GM23248 (cell line): ENCODE results near the gene TAL2. TPM values are rescaled to one million over a fixed set of nuclear protein-coding genes. Genes with fewer than 3 reads are reported as not detected.

Source experiments
- DNase-seq: peaks from one replicate; pipeline ENCODE4 v3.0.0-alpha.2; 2015
- H2AFZ ChIP-seq: fragments of 200-600 bp; sonication (generic); 2 replicates; pipeline ENCODE4 v1.6.1; 2016; ENCODE audit warnings: antibody characterized with exemption
- H3F3A ChIP-seq: fragments of 200-600 bp; sonication (generic); 2 replicates; pipeline ENCODE4 v1.6.1; 2016; ENCODE audit warnings: mild to moderate bottlenecking, antibody characterized with exemption, mixed run types; ENCODE audit not compliant: insufficient read depth
- H3K27ac ChIP-seq: fragments of 200-600 bp; sonication (generic); 2 replicates; pipeline ENCODE4 v1.5.1; 2016; ENCODE audit warnings: mild to moderate bottlenecking
- H3K27me3 ChIP-seq: fragments of 200-600 bp; sonication (generic); replicated peaks from 2 replicates; pipeline ENCODE4 v1.6.1; 2016; ENCODE audit warnings: mild to moderate bottlenecking; ENCODE audit not compliant: insufficient read depth
- H3K36me3 ChIP-seq: fragments of 200-600 bp; sonication (generic); 2 replicates; pipeline ENCODE4 v1.6.1; 2016; ENCODE audit warnings: low read depth, mild to moderate bottlenecking
- H3K4me1 ChIP-seq: fragments of 200-600 bp; sonication (generic); 2 replicates; pipeline ENCODE4 v1.6.1; 2016; ENCODE audit warnings: mild to moderate bottlenecking; ENCODE audit not compliant: insufficient read depth
- H3K4me2 ChIP-seq: fragments of 200-600 bp; sonication (generic); one replicate; pipeline ENCODE4 v1.6.1; 2016; ENCODE audit warnings: mild to moderate bottlenecking; ENCODE audit not compliant: unreplicated experiment
- H3K4me3 ChIP-seq: fragments of 200-600 bp; sonication (generic); 2 replicates; pipeline ENCODE4 v1.5.1; 2016; ENCODE audit warnings: mild to moderate bottlenecking
- H3K79me2 ChIP-seq: fragments of 200-600 bp; sonication (generic); 2 replicates; pipeline ENCODE4 v1.6.1; 2016; ENCODE audit warnings: mild to moderate bottlenecking; ENCODE audit not compliant: insufficient read depth
- H3K9ac ChIP-seq: fragments of 200-600 bp; sonication (generic); 2 replicates; pipeline ENCODE4 v1.6.1; 2016; ENCODE audit warnings: mild to moderate bottlenecking
- H3K9me2 ChIP-seq: fragments of 200-600 bp; sonication (generic); 2 replicates; pipeline ENCODE4 v1.6.1; 2016; ENCODE audit warnings: mixed run types, mild to moderate bottlenecking, moderate library complexity; ENCODE audit not compliant: insufficient read depth
- H3K9me3 ChIP-seq: fragments of 200-600 bp; sonication (generic); one replicate; pipeline ENCODE4 v1.6.1; 2017; ENCODE audit warnings: low read depth
- H4K20me1 ChIP-seq: fragments of 200-600 bp; sonication (generic); 2 replicates; pipeline ENCODE4 v1.6.0; 2016; ENCODE audit not compliant: insufficient read depth
- EZH2 ChIP-seq: fragments of 200-600 bp; sonication (generic); IDR thresholded peaks from 2 replicates; pipeline ENCODE4 v1.6.1; 2018; ENCODE audit warnings: antibody characterized with exemption, mild to moderate bottlenecking; ENCODE audit not compliant: insufficient read depth, poor library complexity, severe bottlenecking
- EZH2phosphoT487 ChIP-seq: fragments of 200-600 bp; sonication (generic); IDR thresholded peaks from 2 replicates; pipeline ENCODE4 v1.6.1; 2018; ENCODE audit warnings: antibody characterized with exemption, moderate library complexity, mild to moderate bottlenecking, low read depth; ENCODE audit not compliant: insufficient read depth
- WGBS, 2 experiments: methylation state at CpG; one replicate each; pipeline ENCODE4 v1.1.6; 2015 to 2017; ENCODE audit warnings: low lambda C conversion rate in 2 of 2, low coverage in 1 of 2; ENCODE audit errors: missing lambda C conversion rate in 2 of 2; 5-methylcytosine and 5-hydroxymethylcytosine counted together
- in situ Hi-C: fragments of 300-500 bp; cut with MboI; formaldehyde crosslinking; loops from 2 replicates; pipeline ENCODE4 v1.15.0; 2020
- polyA plus RNA-seq: library from polyadenylated mRNA; unstranded; fragments of >200 nt; fragmentation: Nextera tagmentation; extraction: Ambion mirVana; gene quantifications from 2 replicates; pipeline ENCODE4 v1.2.1, GENCODE V29; 2016
- total RNA-seq: library from RNA; depleted of rRNA; stranded (reverse); fragments of >200 nt; shearing (Covaris generic); gene quantifications from 2 replicates; pipeline ENCODE4 v1.2.3, GENCODE V29; 2014; rRNA removed

Gene TAL2
- total and polyA plus RNA-seq, 2 experiments from 2014 or later, result not detected

GRCh38 chr9:105708405-105708804 is 46.1 kb downstream of the TAL2 start:
- H3K27me3 ChIP-seq, result no peaks in the 10 kb centered on the region
- H4K20me1 ChIP-seq, result no peaks in the 10 kb centered on the region
- TF ChIP-seq EZH2 (no peak), EZH2phosphoT487 (no peak)
- no peaks in the 10 kb centered on the region for H3K79me2 ChIP-seq
- no peak overlapping the region for H3K9ac ChIP-seq
- no peaks in the 10 kb centered on the region for H3K4me1 ChIP-seq
- no peaks in the 10 kb centered on the region for H3K9me3 ChIP-seq
- in situ Hi-C loops, result loop anchor here (25.0 kb wide), 1 partner anchor 271 kb away; the partner anchor contains the start of gene FSD1L
- no peak overlapping the region for H3K27ac ChIP-seq
- no peaks in the 10 kb centered on the region for H3K36me3 ChIP-seq
- H3F3A ChIP-seq, result no peaks in the 10 kb centered on the region
- H2AFZ ChIP-seq, result no peak overlapping the region
- DNase-seq, result no peak
- 93 to 94% methylated on average over 3 of the region's 3 CpGs for WGBS, 2 experiments
- no peaks in the 10 kb centered on the region for H3K9me2 ChIP-seq
- no peak overlapping the region for H3K4me3 ChIP-seq
- H3K4me2 ChIP-seq, result no peak overlapping the region

GRCh38 chr9:105710638-105711037 is 48.4 kb downstream of the TAL2 start:
- DNase-seq, result no peak
- Histone ChIP-seq H3K9me3 (no peaks in the 10 kb centered on the region), H3K9ac (no peak overlapping the region), H2AFZ (no peak overlapping the region), H3K27me3 (no peaks in the 10 kb centered on the region), H3K36me3 (no peaks in the 10 kb centered on the region), H3F3A (no peaks in the 10 kb centered on the region), H3K4me1 (no peaks in the 10 kb centered on the region), H3K4me3 (no peak overlapping the region), H3K79me2 (no peaks in the 10 kb centered on the region), H3K4me2 (no peak overlapping the region), H3K27ac (no peak overlapping the region), H4K20me1 (no peaks in the 10 kb centered on the region), H3K9me2 (no peaks in the 10 kb centered on the region)
- TF ChIP-seq EZH2phosphoT487 (no peak), EZH2 (no peak)
- in situ Hi-C loops, result loop anchor here (25.0 kb wide), 1 partner anchor 273 kb away; the partner anchor contains the start of gene FSD1L
- 96 to 97% methylated on average over 13 of the region's 13 CpGs for WGBS, 2 experiments

- Histone ChIP-seq H4K20me1 (no peaks in the 10 kb centered on the region), H2AFZ (no peak overlapping the region), H3K9me2 (no peaks in the 10 kb centered on the region), H3K4me3 (no peak overlapping the region), H3K27me3 (no peaks in the 10 kb centered on the region), H3K79me2 (no peaks in the 10 kb centered on the region), H3K36me3 (no peaks in the 10 kb centered on the region), H3F3A (no peaks in the 10 kb centered on the region), H3K4me1 (no peaks in the 10 kb centered on the region), H3K9me3 (no peaks in the 10 kb centered on the region), H3K9ac (no peak overlapping the region), H3K27ac (no peak overlapping the region), H3K4me2 (no peak overlapping the region)
- TF ChIP-seq EZH2, result no peak
- in situ Hi-C loops, result loop anchor here (25.0 kb wide), 1 partner anchor 275 kb away; the partner anchor contains the start of gene FSD1L
- DNase-seq, result no peak
- 92 to 93% methylated on average over 7 of the region's 7 CpGs for WGBS, 2 experiments
These were observed 49.6 kb downstream of the TAL2 start for GRCh38 chr9:105711867-105712266.

GRCh38 chr9:105712297-105712696 is 50.0 kb downstream of the TAL2 start:
- 62 to 63% methylated on average over 1 of the region's 1 CpG for WGBS, 2 experiments

More at GRCh38 chr9:105712297-105712696, 50.0 kb downstream of the TAL2 start:
- Histone ChIP-seq H4K20me1 (no peaks in the 10 kb centered on the region), H2AFZ (no peak overlapping the region), H3K4me1 (no peaks in the 10 kb centered on the region), H3K79me2 (no peaks in the 10 kb centered on the region), H3K27ac (no peak overlapping the region), H3K9ac (no peak overlapping the region), H3K9me3 (no peaks in the 10 kb centered on the region), H3K36me3 (no peaks in the 10 kb centered on the region), H3K4me3 (no peak overlapping the region), H3K4me2 (no peak overlapping the region), H3K27me3 (no peaks in the 10 kb centered on the region), H3K9me2 (no peaks in the 10 kb centered on the region), H3F3A (no peaks in the 10 kb centered on the region)
- TF ChIP-seq EZH2phosphoT487 (no peak), EZH2 (no peak)
- DNase-seq, result no peak
- in situ Hi-C loops, result loop anchor here (25.0 kb wide), 1 partner anchor 275 kb away; the partner anchor contains the start of gene FSD1L

Other genes starting within 250 kb of the TAL2 start
- gene FSD1L, start 214.4 kb upstream of the TAL2 start, total RNA-seq, result 1.3 and 2.7 TPM in 2 replicates
- 2.0 and 2.7 TPM in 2 replicates for gene FSD1L, start 214.4 kb upstream of the TAL2 start, polyA plus RNA-seq
- gene FKTN, start 104.3 kb upstream of the TAL2 start, total RNA-seq, result 16.9 and 40.7 TPM in 2 replicates
- gene FKTN, start 104.3 kb upstream of the TAL2 start, polyA plus RNA-seq, result 13.9 TPM in 2 replicates
- 9.1 and 10.0 TPM in 2 replicates for gene TMEM38B, start 32.1 kb downstream of the TAL2 start, total RNA-seq
- 6.2 and 7.3 TPM in 2 replicates for gene TMEM38B, start 32.1 kb downstream of the TAL2 start, polyA plus RNA-seq